BLaER1 treated with 17β-estradiol and CSF1 and Interleukin-3, amounts not matched to agents 10 nM and 100 nM (cell line): ENCODE data around the gene ADCY4.

Experiments used
- H3K27ac ChIP-seq, 11 experiments: shearing (Covaris generic); formaldehyde crosslinking; 2 replicates each; pipeline ENCODE4 v1.8.1; 2022
- H3K27me3 ChIP-seq, 11 experiments: shearing (Covaris generic); formaldehyde crosslinking; 2 replicates each; pipeline ENCODE4 v1.8.1; 2022
- H3K36me3 ChIP-seq, 11 experiments: shearing (Covaris generic); formaldehyde crosslinking; 2 replicates each; pipeline ENCODE4 v1.8.1; 2022
- H3K4me1 ChIP-seq, 10 experiments: shearing (Covaris generic); formaldehyde crosslinking; 2 replicates each; pipeline ENCODE4 v1.8.1; 2022
- H3K4me2 ChIP-seq, 11 experiments: shearing (Covaris generic); formaldehyde crosslinking; 2 replicates each; pipeline ENCODE4 v1.8.1; 2022
- H3K4me3 ChIP-seq, 10 experiments: shearing (Covaris generic); formaldehyde crosslinking; 2 replicates each; pipeline ENCODE4 v1.8.1; 2022
- H3K9ac ChIP-seq, 11 experiments: shearing (Covaris generic); formaldehyde crosslinking; 2 replicates each; pipeline ENCODE4 v1.8.1; 2022
- H3K9me3 ChIP-seq, 11 experiments: shearing (Covaris generic); formaldehyde crosslinking; replicated peaks in 1 of 11; 2 replicates each; pipeline ENCODE4 v1.8.1; 2022
- H4K20me1 ChIP-seq, 11 experiments: shearing (Covaris generic); formaldehyde crosslinking; 2 replicates each; pipeline ENCODE4 v1.8.1; 2022
- Cebpa-rat ChIP-seq, 11 experiments: shearing (Covaris generic); IDR thresholded peaks; 2 replicates each; pipeline ENCODE4 v1.8.1; 2022

The ADCY4 gene

DNA sequence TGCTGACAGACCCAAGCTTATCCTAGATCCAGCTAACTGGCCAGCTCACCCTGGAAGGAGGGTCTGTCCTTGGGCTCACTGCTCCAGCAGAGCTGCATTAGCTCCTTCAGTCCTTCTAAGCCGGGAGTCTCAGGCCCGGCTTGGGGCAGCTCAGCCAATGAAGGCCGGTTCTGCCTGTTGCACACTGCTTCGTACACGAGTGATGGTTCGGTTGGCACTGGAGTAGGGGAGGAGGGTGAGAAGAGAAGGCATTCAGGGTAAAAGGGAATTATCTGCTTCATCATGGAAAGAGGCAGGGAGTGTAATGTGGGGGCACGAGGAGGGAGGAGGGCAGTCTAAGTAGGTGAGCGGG is 2.9 kb upstream of the ADCY4 start:
- Histone ChIP-seq H3K27ac (no peak overlapping the region), H3K4me1 (peaks cover 45 to 60% (median 53%) of the 10 kb centered on the region in 10 experiments), H3K27me3 (peaks cover 73 to 91% (median 85%) of the 10 kb centered on the region in 11 experiments), H3K4me2 (peak overlapping the region in 3 of 11 experiments; percentile 89 to 94 (median 92); a peak in 3 of 22 replicates), H4K20me1 (peaks cover 0 to 34% (median 11%) of the 10 kb centered on the region in 11 experiments; a peak in 10 of 22 replicates), H3K9me3 (peaks cover 0 to 15% (median 6%) of the 10 kb centered on the region in 11 experiments; a peak in 6 of 22 replicates), H3K4me3 (no peak overlapping the region), H3K36me3 (peaks cover 0 to 21% (median 0%) of the 10 kb centered on the region in 11 experiments; a peak in 5 of 22 replicates), H3K9ac (no peak overlapping the region)
- TF ChIP-seq Cebpa-rat (IDR thresholded peaks at IDR 0.05) = no peak

DNA sequence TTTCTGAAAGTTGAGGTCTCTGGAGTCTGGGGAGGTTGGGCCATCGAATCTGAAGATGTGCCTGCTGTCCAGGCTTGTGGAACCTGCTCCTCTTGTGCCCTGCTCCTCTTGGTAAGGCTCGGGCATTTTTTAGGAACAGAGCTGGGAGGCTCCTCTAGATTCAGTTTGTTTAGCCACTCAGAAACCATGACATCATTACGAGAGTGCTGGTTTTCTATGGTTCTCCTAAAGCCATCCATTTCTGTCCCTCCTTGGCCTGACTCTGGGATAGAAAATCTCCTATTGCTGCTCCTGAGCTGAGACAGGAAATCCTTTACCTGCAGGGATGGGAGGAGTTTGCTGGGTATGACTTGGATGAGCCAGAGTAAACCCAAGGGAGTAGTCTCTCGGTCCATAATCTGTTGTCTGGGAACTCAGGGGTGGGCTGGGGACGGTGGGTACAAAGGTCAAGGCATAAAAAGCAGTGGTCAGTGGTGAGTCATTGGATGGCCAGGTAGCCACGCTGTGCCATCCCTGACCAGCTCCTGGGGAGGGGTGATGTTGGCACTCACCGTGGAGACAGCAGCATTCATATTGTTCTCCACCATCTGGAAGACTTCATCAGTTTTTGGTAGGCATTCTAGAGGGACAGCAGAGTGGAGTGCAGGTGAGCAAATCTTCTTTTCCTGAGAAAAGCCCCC is 2.4 kb upstream of the ADCY4 start:
- peaks cover 0 to 15% (median 6%) of the 10 kb centered on the region in 11 experiments; a peak in 6 of 22 replicates for H3K9me3 ChIP-seq
- peak overlapping the region in 1 of 11 experiments; percentile 90; a peak in 1 of 22 replicates for H3K4me2 ChIP-seq
- TF ChIP-seq Cebpa-rat (IDR thresholded peaks at IDR 0.05) = no peak
- H3K4me3 ChIP-seq = no peak overlapping the region
- H3K9ac ChIP-seq = no peak overlapping the region
- no peak overlapping the region for H3K27ac ChIP-seq
- peaks cover 78 to 96% (median 90%) of the 10 kb centered on the region in 11 experiments for H3K27me3 ChIP-seq
- H4K20me1 ChIP-seq = peaks cover 0 to 40% (median 11%) of the 10 kb centered on the region in 11 experiments; a peak in 10 of 22 replicates
- peaks cover 0 to 21% (median 0%) of the 10 kb centered on the region in 11 experiments; a peak in 5 of 22 replicates for H3K36me3 ChIP-seq
- H3K4me1 ChIP-seq = peaks cover 50 to 65% (median 58%) of the 10 kb centered on the region in 10 experiments

DNA sequence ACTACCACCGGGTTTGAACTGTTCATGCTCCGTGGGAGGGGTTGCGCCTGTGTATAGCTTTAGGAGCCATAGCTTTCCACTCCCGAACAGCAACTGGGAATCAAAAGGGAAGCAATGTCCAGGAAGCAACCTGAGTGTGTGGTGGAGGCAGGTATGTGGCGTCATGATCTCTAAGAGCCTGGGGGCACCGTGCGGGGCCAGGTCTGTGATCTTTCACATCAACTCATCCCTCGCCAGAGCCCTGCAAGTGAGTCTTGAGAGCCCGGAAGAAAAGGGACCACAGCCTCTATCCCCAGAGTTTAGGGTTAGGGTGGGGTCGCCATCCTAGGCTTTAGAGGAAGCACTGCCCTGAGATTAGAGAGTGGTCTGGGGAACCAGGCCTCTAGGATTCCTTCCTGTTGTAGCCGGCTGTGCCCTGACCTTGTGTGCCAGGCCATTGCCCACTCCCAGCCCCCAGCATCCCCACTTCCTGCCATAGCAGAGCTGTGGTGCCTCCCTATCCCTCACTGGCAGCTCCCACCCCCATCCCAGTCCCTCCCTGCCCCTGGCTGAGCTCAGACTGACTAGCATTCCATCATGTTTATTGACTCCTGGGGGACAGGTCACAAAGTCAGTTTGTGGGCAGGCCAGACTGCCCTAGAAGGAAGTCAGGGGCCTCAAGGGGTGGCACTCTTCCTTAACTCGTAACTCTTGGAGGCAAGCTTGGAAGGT is 745 bp upstream of the ADCY4 start:
- H3K4me3 ChIP-seq = peak overlapping the region in 2 of 10 experiments; percentile 19 to 44; a peak in 3 of 20 replicates
- no peak overlapping the region for H3K9ac ChIP-seq
- peaks cover 79 to 98% (median 90%) of the 10 kb centered on the region in 11 experiments for H3K27me3 ChIP-seq
- peaks cover 61 to 82% (median 70%) of the 10 kb centered on the region in 10 experiments for H3K4me1 ChIP-seq
- H3K27ac ChIP-seq = no peak overlapping the region
- peak overlapping the region; percentile 43 to 96 (median 91) for H3K4me2 ChIP-seq
- H3K36me3 ChIP-seq = peaks cover 0 to 21% (median 0%) of the 10 kb centered on the region in 11 experiments; a peak in 5 of 22 replicates
- H4K20me1 ChIP-seq = peaks cover 0 to 40% (median 11%) of the 10 kb centered on the region in 11 experiments; a peak in 10 of 22 replicates
- no peak for TF ChIP-seq Cebpa-rat (IDR thresholded peaks at IDR 0.05)
- peaks cover 0 to 15% (median 6%) of the 10 kb centered on the region in 11 experiments; a peak in 6 of 22 replicates for H3K9me3 ChIP-seq

DNA sequence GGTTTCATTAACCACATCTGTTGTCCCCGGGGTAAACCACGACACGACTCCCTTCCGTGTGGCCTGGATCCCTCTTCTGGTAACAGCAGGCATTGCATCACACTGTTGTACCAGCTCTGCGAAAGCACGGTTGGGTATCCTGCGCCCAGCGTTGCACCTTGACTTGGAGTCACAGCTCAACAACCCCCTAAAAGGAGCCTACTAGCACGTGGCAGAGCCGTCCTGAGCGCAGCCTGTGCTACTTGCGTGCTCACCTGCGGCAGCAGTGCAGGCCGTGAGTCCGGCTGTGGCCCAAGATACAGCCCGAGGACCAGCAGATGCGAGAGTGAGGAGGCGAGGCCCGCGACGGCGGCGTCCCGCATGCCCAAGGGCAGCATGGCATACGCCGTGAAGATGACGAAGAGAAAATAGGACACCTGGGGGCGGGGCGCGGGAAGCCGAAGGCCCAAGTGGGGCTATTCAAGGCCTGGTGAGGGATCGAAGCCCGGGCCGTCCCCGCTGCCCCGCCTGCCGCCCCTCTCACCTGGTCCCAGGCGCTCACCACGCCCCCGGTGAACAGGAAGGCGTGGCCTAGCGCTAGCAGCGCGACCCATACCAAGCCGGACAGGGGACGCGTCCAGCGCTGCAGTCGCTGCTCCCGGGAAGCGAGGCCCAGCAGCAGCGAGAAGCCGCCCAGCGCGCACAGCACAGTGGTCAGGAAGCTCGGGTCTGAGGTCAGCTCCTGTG is 2.4 kb downstream of the ADCY4 start:
- H3K4me3 ChIP-seq = peak overlapping the region; percentile 34 to 62 (median 40)
- peaks cover 52 to 66% (median 59%) of the 10 kb centered on the region in 11 experiments for H3K27me3 ChIP-seq
- H3K36me3 ChIP-seq = peaks cover 0 to 12% (median 0%) of the 10 kb centered on the region in 11 experiments; a peak in 5 of 22 replicates
- H3K27ac ChIP-seq = no peak overlapping the region
- H3K4me1 ChIP-seq = peaks cover 72 to 91% (median 79%) of the 10 kb centered on the region in 10 experiments
- TF ChIP-seq Cebpa-rat (IDR thresholded peaks at IDR 0.05) = peak in 7 of 11 experiments; percentile 45 to 89 (median 71); a peak in 14 of 22 replicates
- peaks cover 0 to 40% (median 11%) of the 10 kb centered on the region in 11 experiments; a peak in 10 of 22 replicates for H4K20me1 ChIP-seq
- H3K9ac ChIP-seq = peak overlapping the region in 4 of 11 experiments; percentile 15 to 34 (median 26); a peak in 3 of 22 replicates
- H3K9me3 ChIP-seq = no peaks in the 10 kb centered on the region
- peak overlapping the region; percentile 75 to 96 (median 92) for H3K4me2 ChIP-seq

DNA sequence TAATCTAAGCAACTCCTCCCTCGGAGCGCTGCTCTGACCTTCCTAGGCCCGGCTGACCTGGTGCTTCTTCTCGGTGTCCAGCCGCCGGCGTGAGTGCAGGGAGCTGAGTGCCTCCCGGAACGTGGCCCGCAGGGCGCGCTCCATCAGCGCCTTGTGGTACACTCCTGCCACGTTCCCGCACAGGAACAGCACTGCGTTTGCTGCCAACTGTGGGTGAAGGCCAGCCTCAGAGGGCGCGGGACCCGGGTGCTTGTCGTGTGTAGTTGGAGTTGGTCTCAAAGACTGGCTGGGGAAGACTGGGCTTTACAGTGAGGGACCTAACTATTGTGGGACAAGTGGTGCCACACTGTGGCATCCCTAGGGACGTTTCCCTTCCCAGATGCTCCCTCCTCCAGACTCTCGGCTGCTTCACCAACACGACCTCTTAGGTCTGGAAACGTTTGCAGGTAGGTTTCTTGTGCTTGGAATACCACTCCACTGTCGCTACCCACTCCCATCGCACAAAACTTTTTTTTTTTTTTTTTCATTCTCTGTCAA is 3.1 kb downstream of the ADCY4 start:
- peaks cover 46 to 60% (median 52%) of the 10 kb centered on the region in 11 experiments for H3K27me3 ChIP-seq
- no peak for TF ChIP-seq Cebpa-rat (IDR thresholded peaks at IDR 0.05)
- H3K4me2 ChIP-seq = peak overlapping the region; percentile 75 to 96 (median 92)
- no peaks in the 10 kb centered on the region for H3K9me3 ChIP-seq
- H3K36me3 ChIP-seq = peaks cover 0 to 6% (median 0%) of the 10 kb centered on the region in 11 experiments; a peak in 3 of 22 replicates
- peak overlapping the region in 1 of 10 experiments; percentile 43; a peak in 2 of 20 replicates for H3K4me3 ChIP-seq
- H3K9ac ChIP-seq = no peak overlapping the region
- no peak overlapping the region for H3K27ac ChIP-seq
- H4K20me1 ChIP-seq = peaks cover 0 to 38% (median 11%) of the 10 kb centered on the region in 11 experiments; a peak in 10 of 22 replicates
- H3K4me1 ChIP-seq = peaks cover 78 to 97% (median 85%) of the 10 kb centered on the region in 10 experiments

DNA sequence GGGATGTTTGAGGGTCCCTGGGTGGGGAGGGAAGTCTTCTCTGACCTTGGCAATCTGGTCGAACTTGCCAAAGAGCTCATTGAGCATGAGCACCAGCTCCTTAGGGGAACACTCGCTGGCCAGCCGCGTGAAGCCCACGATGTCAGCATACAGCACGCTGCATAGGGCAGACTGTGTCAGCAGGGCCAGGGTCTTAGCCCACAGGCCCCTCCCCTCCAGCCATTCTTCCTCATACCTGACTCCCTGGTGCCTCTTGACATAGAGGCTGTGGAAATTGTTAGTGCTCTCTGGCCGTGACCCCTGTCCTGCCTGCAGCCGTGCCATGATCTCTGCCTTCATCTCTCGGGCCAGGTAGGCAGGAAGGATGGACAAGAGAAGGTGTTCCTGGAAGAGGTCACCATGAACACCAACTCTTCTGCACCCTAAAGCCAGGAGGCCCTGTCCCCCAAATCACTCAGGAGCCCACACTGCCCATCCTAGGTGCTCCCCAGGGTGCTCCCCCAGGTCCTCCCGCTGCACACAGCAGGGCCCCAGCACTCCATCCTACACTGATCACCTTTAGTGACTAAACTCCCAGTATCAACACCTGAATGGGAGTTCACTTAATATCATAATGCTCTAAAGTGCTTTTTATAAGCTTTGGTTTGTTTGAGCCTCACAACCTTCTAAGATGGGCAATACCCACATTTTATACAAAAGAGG is 3.7 kb downstream of the ADCY4 start:
- Histone ChIP-seq H3K27me3 (peaks cover 39 to 53% (median 45%) of the 10 kb centered on the region in 11 experiments), H3K9me3 (no peaks in the 10 kb centered on the region), H3K4me2 (peak overlapping the region in 10 of 11 experiments; percentile 75 to 96 (median 92); a peak in 19 of 22 replicates), H3K4me1 (peaks cover 83 to 97% (median 89%) of the 10 kb centered on the region in 10 experiments), H3K27ac (no peak overlapping the region), H3K36me3 (no peaks in the 10 kb centered on the region), H3K4me3 (no peak overlapping the region), H4K20me1 (peaks cover 0 to 31% (median 11%) of the 10 kb centered on the region in 11 experiments; a peak in 10 of 22 replicates), H3K9ac (no peak overlapping the region)
- no peak for TF ChIP-seq Cebpa-rat (IDR thresholded peaks at IDR 0.05)

DNA sequence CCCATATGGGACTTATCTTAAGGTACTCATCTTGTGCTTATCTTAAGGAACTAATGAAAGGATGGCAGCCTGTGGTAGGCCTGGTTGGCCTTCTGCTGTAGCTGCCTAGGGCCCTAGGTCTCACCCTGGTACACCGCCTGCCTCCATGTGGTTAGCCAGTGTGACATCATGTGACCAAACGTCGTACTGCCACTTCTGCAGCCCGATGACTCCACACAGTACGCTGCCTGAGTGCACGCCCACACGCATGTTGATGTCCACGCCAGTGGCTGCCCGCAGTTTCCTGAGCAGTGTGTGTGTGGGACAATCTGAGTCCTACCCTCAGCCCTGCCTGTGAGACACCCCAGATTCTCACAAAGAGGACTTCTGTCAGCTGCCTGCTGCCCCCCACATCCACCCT is 5.1 kb downstream of the ADCY4 start:
- no peak overlapping the region for H3K4me3 ChIP-seq
- H3K9ac ChIP-seq = peak overlapping the region in 3 of 11 experiments; percentile 15 to 46 (median 38); a peak in 2 of 22 replicates

More for the DNA sequence above, 5.1 kb downstream of the ADCY4 start:
- H3K4me2 ChIP-seq = peak overlapping the region; percentile 53 to 94 (median 80); a peak in 21 of 22 replicates
- TF ChIP-seq Cebpa-rat (IDR thresholded peaks at IDR 0.05) = no peak
- H4K20me1 ChIP-seq = peaks cover 0 to 20% (median 10%) of the 10 kb centered on the region in 11 experiments; a peak in 10 of 22 replicates
- H3K36me3 ChIP-seq = no peaks in the 10 kb centered on the region
- peaks cover 25 to 39% (median 32%) of the 10 kb centered on the region in 11 experiments for H3K27me3 ChIP-seq
- H3K27ac ChIP-seq = peak overlapping the region in 6 of 11 experiments; percentile 20 to 60 (median 40); a peak in 8 of 22 replicates
- no peaks in the 10 kb centered on the region for H3K9me3 ChIP-seq
- peaks cover 80 to 97% (median 89%) of the 10 kb centered on the region in 10 experiments for H3K4me1 ChIP-seq
